Measurements from ENCODE around the gene ST8SIA3. TPM values are rescaled to one million over a fixed set of nuclear protein-coding genes. Genes with fewer than 3 reads are reported as not detected.
"Not testable (repeated sequence)": the region's sequence is repeated elsewhere in the genome, so short reads cannot be mapped to it uniquely, and the experiment has no call there.

The ST8SIA3 gene
- total RNA-seq, 1 donor from 2014 or later = not detected

DNA sequence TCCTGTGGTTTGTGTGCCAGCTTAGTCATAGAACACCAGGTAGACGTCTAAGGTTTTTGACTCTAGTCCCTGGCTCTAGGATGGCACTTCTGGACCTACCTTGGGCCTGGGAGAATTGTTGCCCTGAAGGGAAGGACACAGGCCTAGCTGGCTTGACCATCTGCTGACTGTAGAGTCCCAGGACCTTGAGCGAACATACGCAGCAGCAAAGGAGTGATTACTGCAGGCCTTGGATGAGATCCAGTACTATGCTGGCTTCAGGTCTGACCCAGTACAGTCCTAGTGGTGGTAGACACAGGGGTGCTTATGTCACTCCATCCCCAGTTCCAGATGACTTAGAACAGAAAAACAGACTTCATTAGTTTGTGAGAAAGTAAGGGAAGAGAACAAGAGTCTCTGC lies 37.7 kb downstream of the ST8SIA3 start:
- TF ChIP-seq CTCF (conservative IDR thresholded peaks at IDR 0.05; ENCODE audit: low read depth, low read length) = no peak
- DNase-seq (ENCODE audit: low read depth) = no peak
- H3K4me3 ChIP-seq (ENCODE audit: low read depth, low read length) = no peak overlapping the region

- H3K4me3 ChIP-seq (ENCODE audit: low read depth, low read length); DNase-seq (ENCODE audit: low read depth): not testable (repeated sequence)
Measured at GRCh38 chr18:57394749-57395148, 42.4 kb downstream of the ST8SIA3 start.

- DNase-seq (ENCODE audit: low read depth); H3K4me3 ChIP-seq (ENCODE audit: low read depth, low read length): not testable (repeated sequence)
Measured at GRCh38 chr18:57396831-57397230, 44.5 kb downstream of the ST8SIA3 start.

- DNase-seq (ENCODE audit: low read depth) = no peak
- no peak for TF ChIP-seq CTCF (conservative IDR thresholded peaks at IDR 0.05; ENCODE audit: low read depth, low read length)
- no peak overlapping the region for H3K4me3 ChIP-seq (ENCODE audit: low read depth, low read length)
Measured at GRCh38 chr18:57397440-57398132, 45.2 kb downstream of the ST8SIA3 start.

DNA sequence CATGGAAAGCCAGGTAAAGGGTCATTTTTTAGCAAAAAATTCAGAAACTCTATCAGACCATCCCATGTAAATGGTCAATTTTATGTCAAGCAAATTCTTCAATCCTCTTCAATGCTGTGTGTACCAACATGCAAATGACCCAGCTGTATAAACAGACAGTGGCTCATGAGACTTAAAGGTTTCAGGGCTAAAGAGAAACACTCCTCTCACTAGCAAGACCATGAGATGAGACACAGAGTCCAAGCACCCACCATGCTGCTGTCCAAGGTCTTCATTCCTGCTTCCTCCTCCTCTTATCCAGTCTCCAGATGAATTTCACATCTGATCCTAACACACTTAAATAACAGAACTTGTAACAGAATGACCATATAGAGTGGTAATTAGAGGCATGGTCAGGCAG lies 52.0 kb downstream of the ST8SIA3 start:
- no peak overlapping the region for H3K4me3 ChIP-seq (ENCODE audit: low read depth, low read length)
- DNase-seq (ENCODE audit: low read depth) = no peak
- no peak for TF ChIP-seq CTCF (conservative IDR thresholded peaks at IDR 0.05; ENCODE audit: low read depth, low read length)

DNA sequence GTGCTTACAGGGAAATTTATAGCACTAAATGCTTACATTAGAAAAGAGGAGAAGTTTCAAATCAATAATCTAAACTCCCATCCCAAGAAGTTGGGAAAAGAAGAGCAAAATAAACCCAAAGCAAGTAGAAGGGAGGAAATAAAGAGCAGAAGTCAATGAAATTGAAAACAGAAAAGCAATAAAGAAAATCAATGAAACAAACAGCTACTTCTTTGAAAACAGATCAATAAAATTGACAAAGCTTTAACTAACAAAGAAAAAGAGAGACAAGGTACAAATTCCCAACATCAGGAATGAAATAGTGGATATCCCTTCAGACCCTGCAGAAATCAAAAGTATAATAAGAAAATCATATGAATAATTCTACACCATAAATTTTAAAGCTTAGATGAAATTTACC lies 57.3 kb downstream of the ST8SIA3 start:
- no peak for TF ChIP-seq CTCF (conservative IDR thresholded peaks at IDR 0.05; ENCODE audit: low read depth, low read length)
- H3K4me3 ChIP-seq (ENCODE audit: low read depth, low read length) = no peak overlapping the region
- no peak for DNase-seq (ENCODE audit: low read depth)

GRCh38 chr18:57410749-57411148 lies 58.4 kb downstream of the ST8SIA3 start:
- TF ChIP-seq CTCF (conservative IDR thresholded peaks at IDR 0.05; ENCODE audit: low read depth, low read length) = no peak
- no peak overlapping the region for H3K4me3 ChIP-seq (ENCODE audit: low read depth, low read length)
- DNase-seq (ENCODE audit: low read depth) = no peak

- TF ChIP-seq CTCF (conservative IDR thresholded peaks at IDR 0.05; ENCODE audit: low read depth, low read length) = no peak
- no peak for DNase-seq (ENCODE audit: low read depth)
- H3K4me3 ChIP-seq (ENCODE audit: low read depth, low read length) = no peak overlapping the region
Measured at GRCh38 chr18:57416542-57416941, 64.2 kb downstream of the ST8SIA3 start.

Measured in epithelial cell of proximal tubule (primary cell).